Activated naive CD4-positive, alpha-beta T cell treated with anti-CD3 and anti-CD28 coated beads, Interleukin-2, amount 50 U/mL, for 72 hours (primary cell): ENCODE results near the gene AK2. TPM values are rescaled to one million over a fixed set of nuclear protein-coding genes. Genes with fewer than 3 reads are reported as not detected.
"Not testable (repeated sequence)": the region's sequence is repeated elsewhere in the genome, so short reads cannot be mapped to it uniquely, and the experiment has no call there.

ENCODE experiments used
- ATAC-seq, 2 donors: fragments of 150-1000 bp; cut with Tn5 transposase; 2 replicates each; pipeline ENCODE4 v1.10.0; 2021; ENCODE audit warnings: mild to moderate bottlenecking in 2 of 2, moderate library complexity in 2 of 2
- DNase-seq, 2 donors: peaks; one replicate each; pipeline ENCODE4 v3.0.0; 2021 to 2022; ENCODE audit warnings: low spot score in 2 of 2
- H3K27ac Mint-ChIP-seq, 2 donors: one replicate each; pipeline ENCODE4 v1.8.0; 2022; ENCODE audit warnings: mild to moderate bottlenecking in 2 of 2, mixed read lengths in 2 of 2
- H3K36me3 Mint-ChIP-seq, 2 donors: one replicate each; pipeline ENCODE4 v1.8.0; 2022; ENCODE audit warnings: mixed read lengths in 2 of 2
- H3K9me3 Mint-ChIP-seq, 2 donors: one replicate each; pipeline ENCODE4 v1.8.0; 2022; ENCODE audit warnings: mixed read lengths in 2 of 2
- total RNA-seq, 2 donors: library from RNA; stranded (reverse); gene quantifications; one replicate each; pipeline ENCODE4 v1.2.3, GENCODE V29; 2022

Gene AK2
- total RNA-seq, 2 donors from 2014 or later: 257 to 425 TPM

- ATAC-seq: no peak
- Mint-ChIP-seq H3K27ac (no peak overlapping the region), H3K36me3 (peaks cover 36 to 40% of the 10 kb centered on the region in 2 donors), H3K9me3 (peaks cover 26 to 39% of the 10 kb centered on the region in 2 donors)
- DNase-seq: no peak
These were observed 25.2 kb upstream of the AK2 start for GRCh38 chr1:33061834-33062233.

DNA sequence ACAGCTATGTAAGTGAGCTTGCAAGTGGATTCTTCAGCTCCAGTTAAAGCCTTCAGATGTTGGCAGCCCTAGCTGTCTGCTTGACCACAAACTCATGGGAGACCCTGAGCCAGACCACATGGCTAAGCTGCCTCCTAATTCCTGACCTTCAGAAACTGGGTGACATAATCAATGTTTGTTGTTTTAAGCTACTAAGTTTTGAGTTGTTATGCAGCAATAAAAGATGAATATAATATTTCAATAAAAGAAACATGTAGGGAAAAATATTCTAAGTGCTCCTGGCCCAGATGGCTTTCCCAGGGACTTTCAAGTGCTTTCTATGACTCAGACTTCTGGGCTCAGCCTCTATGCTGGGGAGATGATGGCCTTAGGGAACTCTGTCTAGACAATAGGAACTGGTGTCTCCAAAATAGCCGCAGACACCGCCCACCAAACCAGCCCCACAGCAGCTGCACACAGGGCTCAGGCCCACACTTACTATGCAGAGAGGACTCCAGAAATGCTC, 23.9 kb upstream of the AK2 start:
- H3K36me3 Mint-ChIP-seq: peaks cover 33 to 36% of the 10 kb centered on the region in 2 donors
- DNase-seq (no peak), ATAC-seq (no peak)
- no peak overlapping the region for H3K27ac Mint-ChIP-seq
- peaks cover 25 to 35% of the 10 kb centered on the region in 2 donors for H3K9me3 Mint-ChIP-seq

DNA sequence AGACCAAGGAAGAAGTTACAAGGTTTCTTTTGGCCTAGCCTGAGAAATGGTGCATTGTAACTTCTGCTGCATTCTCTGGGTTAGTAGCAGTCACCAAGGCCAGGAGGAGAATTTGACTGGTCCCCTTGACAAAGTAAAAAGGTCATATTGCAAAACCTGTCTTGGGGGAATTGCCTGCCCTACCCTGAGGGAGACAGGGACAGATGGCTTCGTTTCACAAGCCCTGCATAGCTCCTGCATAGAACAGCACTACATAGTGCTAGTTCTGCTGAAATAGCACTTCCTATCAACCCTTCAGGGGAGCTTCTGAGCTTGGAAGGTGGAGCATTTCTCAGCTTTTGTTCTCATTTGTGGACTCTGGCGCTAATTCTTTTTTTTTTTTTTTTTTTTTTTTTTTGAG, 20.4 kb upstream of the AK2 start:
- Mint-ChIP-seq H3K9me3 (peaks cover 0 to 9% of the 10 kb centered on the region in 2 donors), H3K36me3 (peaks cover 5% of the 10 kb centered on the region in 2 donors), H3K27ac (no peak overlapping the region)
- no peak for ATAC-seq
- DNase-seq: no peak

GRCh38 chr1:33056426-33056825, 19.7 kb upstream of the AK2 start:
- DNase-seq (no peak), ATAC-seq (no peak)
- Mint-ChIP-seq H3K9me3 (peaks cover 0 to 3% of the 10 kb centered on the region in 2 donors), H3K27ac (no peak overlapping the region), H3K36me3 (no peaks in the 10 kb centered on the region)

- H3K9me3 Mint-ChIP-seq: peaks cover 0 to 3% of the 10 kb centered on the region in 2 donors
- ATAC-seq (peak; percentile 77 to 78), DNase-seq (peak in 1 of 2 donors; percentile 29)
- no peaks in the 10 kb centered on the region for H3K36me3 Mint-ChIP-seq
- H3K27ac Mint-ChIP-seq: no peak overlapping the region
These were observed 18.7 kb upstream of the AK2 start for GRCh38 chr1:33055210-33056008.

- ATAC-seq: peak in 1 of 2 donors; percentile 11
- Mint-ChIP-seq H3K36me3 (no peaks in the 10 kb centered on the region), H3K9me3 (no peaks in the 10 kb centered on the region), H3K27ac (no peak overlapping the region)
- DNase-seq: no peak
These were observed 13.8 kb upstream of the AK2 start for GRCh38 chr1:33050221-33051076.

DNA sequence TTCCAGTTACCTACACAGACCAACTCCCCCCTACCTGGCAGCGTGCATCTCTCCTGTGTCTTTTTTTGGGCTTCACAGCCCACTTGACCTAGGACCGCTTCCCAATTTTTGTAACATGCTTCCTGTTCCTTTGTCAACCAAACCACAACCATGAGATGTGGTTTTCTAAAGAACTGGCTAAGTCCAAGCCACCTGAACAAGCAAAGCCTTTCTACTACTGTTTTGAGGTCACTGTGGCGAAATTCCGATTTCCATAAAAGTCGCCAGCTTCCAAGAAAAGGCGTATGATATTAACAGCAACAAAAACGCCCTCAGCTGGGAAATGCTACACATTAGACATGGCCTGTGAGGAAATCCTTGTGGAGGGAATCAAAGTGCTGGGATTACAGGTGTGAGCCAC, 12.7 kb upstream of the AK2 start:
- Mint-ChIP-seq H3K27ac (no peak overlapping the region), H3K36me3 (no peaks in the 10 kb centered on the region), H3K9me3 (no peaks in the 10 kb centered on the region)
- no peak for DNase-seq
- no peak for ATAC-seq

GRCh38 chr1:33048426-33048825, 11.7 kb upstream of the AK2 start:
- ATAC-seq: no peak

DNA sequence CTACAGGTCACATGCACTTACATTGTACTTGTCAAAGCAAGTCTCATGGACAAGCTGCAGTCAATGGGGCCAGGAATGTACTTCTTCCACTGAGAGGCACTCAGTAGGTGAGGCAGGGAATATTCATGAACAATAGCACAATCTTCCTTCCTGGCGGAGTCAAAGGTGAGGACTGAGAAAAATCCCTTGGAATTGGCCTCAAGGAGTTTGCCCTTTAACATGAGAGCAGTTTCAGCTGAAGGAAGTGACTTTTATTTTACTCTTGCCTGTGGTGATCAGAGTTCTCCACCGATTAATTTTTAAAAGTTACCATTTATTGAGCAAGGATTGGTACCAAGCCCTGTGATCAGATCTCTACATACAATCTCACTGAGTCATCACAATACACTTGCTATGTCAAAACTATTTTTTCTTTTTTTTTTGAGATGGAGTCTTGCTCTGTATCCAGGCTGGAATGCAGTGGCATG, 11.2 kb upstream of the AK2 start:
- Mint-ChIP-seq H3K9me3 (no peaks in the 10 kb centered on the region), H3K27ac (no peak overlapping the region), H3K36me3 (no peaks in the 10 kb centered on the region)
- no peak for ATAC-seq
- no peak for DNase-seq

More at GRCh38 chr1:33048426-33048825, 11.7 kb upstream of the AK2 start:
- DNase-seq: no peak
- H3K27ac Mint-ChIP-seq: no peak overlapping the region
- H3K9me3 Mint-ChIP-seq: no peaks in the 10 kb centered on the region
- H3K36me3 Mint-ChIP-seq: no peaks in the 10 kb centered on the region

- DNase-seq (no peak), ATAC-seq (no peak)
- H3K9me3 Mint-ChIP-seq: no peaks in the 10 kb centered on the region
- H3K36me3 Mint-ChIP-seq: no peaks in the 10 kb centered on the region
- no peak overlapping the region for H3K27ac Mint-ChIP-seq
These were observed 10.6 kb upstream of the AK2 start for GRCh38 chr1:33047290-33047689.

- H3K9me3 Mint-ChIP-seq, DNase-seq, H3K27ac Mint-ChIP-seq, ATAC-seq, H3K36me3 Mint-ChIP-seq: not testable (repeated sequence)
These were observed 9.6 kb upstream of the AK2 start for GRCh38 chr1:33046234-33046633.

DNA sequence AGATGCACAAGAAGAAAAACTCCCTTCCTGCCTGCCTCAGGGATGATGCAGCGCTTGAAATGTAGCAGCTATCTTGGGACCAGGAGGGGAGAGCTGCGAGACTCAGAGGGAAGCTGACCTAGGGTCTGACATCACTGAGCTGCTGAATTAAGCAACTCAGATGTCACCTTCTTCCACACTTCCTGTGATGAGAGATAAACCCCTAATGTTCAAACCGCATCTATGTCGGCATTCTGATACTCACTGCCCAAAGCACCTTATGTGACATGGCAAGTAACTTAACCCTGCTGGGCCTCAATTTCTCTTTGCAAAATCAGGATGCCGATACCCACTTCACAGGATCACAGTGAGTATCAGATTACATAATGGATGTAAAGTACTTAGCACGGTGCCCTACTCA, 9.1 kb upstream of the AK2 start:
- ATAC-seq: peak in 1 of 2 donors; percentile 52
- no peak overlapping the region for H3K27ac Mint-ChIP-seq

GRCh38 chr1:33045246-33045645, 8.6 kb upstream of the AK2 start:
- H3K27ac Mint-ChIP-seq: no peak overlapping the region
- H3K9me3 Mint-ChIP-seq: no peaks in the 10 kb centered on the region
- ATAC-seq (no peak), DNase-seq (no peak)
- no peaks in the 10 kb centered on the region for H3K36me3 Mint-ChIP-seq

More for the DNA sequence above, 9.1 kb upstream of the AK2 start:
- Mint-ChIP-seq H3K36me3 (no peaks in the 10 kb centered on the region), H3K9me3 (no peaks in the 10 kb centered on the region)
- no peak for DNase-seq

DNA sequence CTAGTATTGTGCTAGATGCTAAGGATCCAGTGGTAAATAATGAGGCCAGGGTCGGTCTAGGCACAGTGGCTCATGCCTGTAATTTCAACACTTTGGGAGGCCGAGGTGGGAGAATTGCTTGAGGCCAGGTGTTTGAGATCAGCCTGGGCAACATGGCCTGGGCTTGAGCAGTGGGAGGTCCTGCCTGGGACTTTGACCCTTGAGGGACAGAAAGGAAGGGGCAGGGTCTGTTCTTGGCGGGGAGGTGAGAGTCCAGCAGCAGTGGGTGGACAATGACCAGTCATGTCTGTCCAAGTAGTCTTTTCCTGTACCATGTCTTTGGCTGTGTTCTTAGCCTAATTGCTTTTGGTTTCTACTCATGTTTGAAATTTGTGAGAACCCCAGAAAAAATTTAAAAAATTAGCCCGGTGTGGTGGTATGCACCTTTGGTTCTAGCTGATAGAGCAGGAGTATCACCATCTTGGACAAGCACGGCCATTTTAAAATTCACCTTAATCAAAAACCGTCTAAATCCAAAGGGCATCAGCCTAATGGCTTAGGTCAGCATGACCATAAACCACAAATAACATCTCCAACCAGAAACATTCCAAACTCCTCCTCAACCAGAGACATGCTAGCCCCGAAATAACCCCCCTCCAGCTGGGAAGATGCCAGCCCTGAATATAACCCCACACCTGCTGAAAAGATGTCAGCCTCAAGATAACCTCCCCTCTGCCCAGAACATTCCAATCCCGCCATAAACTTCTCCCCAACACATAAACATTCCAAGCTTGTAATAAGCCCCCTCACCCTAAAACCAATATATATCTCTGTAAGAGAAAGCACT, 6.8 kb upstream of the AK2 start:
- no peaks in the 10 kb centered on the region for H3K36me3 Mint-ChIP-seq
- no peak overlapping the region for H3K27ac Mint-ChIP-seq
- ATAC-seq: no peak
- H3K9me3 Mint-ChIP-seq: no peaks in the 10 kb centered on the region
- DNase-seq: no peak

- no peaks in the 10 kb centered on the region for H3K36me3 Mint-ChIP-seq
- H3K27ac Mint-ChIP-seq: no peak overlapping the region
- no peak for ATAC-seq
- DNase-seq: no peak
- H3K9me3 Mint-ChIP-seq: no peaks in the 10 kb centered on the region
These were observed 6.1 kb upstream of the AK2 start for GRCh38 chr1:33042831-33043230.

DNA sequence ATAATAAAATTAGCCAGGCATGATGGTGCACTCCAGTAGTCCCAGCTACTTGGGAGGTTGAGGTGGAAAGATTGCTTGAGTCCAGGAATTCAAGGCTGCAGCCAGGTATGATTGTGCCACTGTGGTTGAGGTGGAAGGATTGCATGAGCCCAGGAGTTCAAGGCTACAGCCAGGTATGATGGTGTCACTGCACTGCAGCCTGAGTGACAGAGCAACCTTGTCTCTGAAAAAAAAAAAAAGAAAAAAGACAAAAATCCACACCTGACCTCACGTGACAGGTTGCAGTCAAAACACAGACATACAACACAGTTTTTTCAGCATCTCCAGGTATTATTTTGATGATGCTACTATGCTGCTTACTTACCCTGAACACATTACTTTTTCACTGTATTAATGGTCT, 4.3 kb upstream of the AK2 start:
- ATAC-seq (no peak), DNase-seq (no peak)
- peaks cover 0 to 5% of the 10 kb centered on the region in 2 donors for H3K9me3 Mint-ChIP-seq
- no peak overlapping the region for H3K27ac Mint-ChIP-seq
- peaks cover 13% of the 10 kb centered on the region in 2 donors for H3K36me3 Mint-ChIP-seq
